Measurements from ENCODE around the gene SMURF1.
A peak's percentile ranks its signal among the peaks of the same experiment; 100 is the strongest.

SMURF1 gene

GRCh38 chr7:99005776-99006175 is 138.1 kb downstream of the SMURF1 start:
- no CpG with 5 or more reads among the region's 15 CpGs for WGBS, 2 donors (ENCODE audit: extremely low coverage in 2 of 2, insufficient read length in 2 of 2, insufficient replicate concordance in 1 of 2)
- Histone ChIP-seq H3K27ac (replicated peaks; ENCODE audit: low read length) (no peak overlapping the region), H3K9me3 (replicated peaks in 1 of 2; ENCODE audit: control insufficient read depth in 2 of 2, insufficient read depth in 1 of 2, low read depth in 1 of 2, low read length in 2 of 2) (peaks cover 0 to 3% of the 10 kb centered on the region in 2 donors), H3K14ac (ENCODE audit: low read length) (no peak overlapping the region), H3K36me3 (replicated peaks in 1 of 2; ENCODE audit: control insufficient read depth in 2 of 2, insufficient read depth in 2 of 2, low read length in 2 of 2) (peaks cover 59 to 90% of the 10 kb centered on the region in 2 donors), H2BK12ac (ENCODE audit: low read length) (no peak overlapping the region), H2BK15ac (ENCODE audit: low read length) (no peak overlapping the region), H2BK120ac (ENCODE audit: low read depth, low read length) (no peak overlapping the region), H2AFZ (ENCODE audit: low read length) (no peak overlapping the region), H3K9ac (ENCODE audit: low read depth, low read length, poor library complexity) (no peak overlapping the region), H2AK5ac (ENCODE audit: low read depth, low read length) (no peak overlapping the region), H3K4ac (ENCODE audit: low read length) (no peak overlapping the region), H2BK5ac (ENCODE audit: low read length) (no peak overlapping the region), H3K79me1 (ENCODE audit: low read depth, low read length) (no peaks in the 10 kb centered on the region), H4K91ac (ENCODE audit: low read depth, low read length, poor library complexity) (no peak overlapping the region), H4K8ac (ENCODE audit: low read depth, low read length) (no peak overlapping the region), H3K4me2 (ENCODE audit: insufficient read depth, low read length, poor library complexity, severe bottlenecking) (no peak overlapping the region), H3K23ac (ENCODE audit: low read depth, low read length, poor library complexity) (no peak overlapping the region), H3K27me3 (ENCODE audit: control insufficient read depth in 3 of 3, insufficient read depth in 3 of 3, low read depth in 1 of 3, low read length in 3 of 3) (no peaks in the 10 kb centered on the region), H3K4me3 (ENCODE audit: low read length in 2 of 2) (no peak overlapping the region), H3K4me1 (ENCODE audit: control insufficient read depth in 2 of 2, insufficient read depth in 1 of 2, low read depth in 1 of 2, low read length in 2 of 2) (no peaks in the 10 kb centered on the region), H3K18ac (ENCODE audit: low read length) (no peak overlapping the region)
- DNase-seq (ENCODE audit: low spot score), result no peak

- H2AFZ ChIP-seq (ENCODE audit: low read length), result no peak overlapping the region
- H3K18ac ChIP-seq (ENCODE audit: low read length), result no peak overlapping the region
- no peak overlapping the region for H2AK5ac ChIP-seq (ENCODE audit: low read depth, low read length)
- H2BK12ac ChIP-seq (ENCODE audit: low read length), result no peak overlapping the region
- peak overlapping the region; percentile 19 for H4K8ac ChIP-seq (ENCODE audit: low read depth, low read length)
- peaks cover 60 to 91% of the 10 kb centered on the region in 2 donors for H3K36me3 ChIP-seq (replicated peaks in 1 of 2; ENCODE audit: control insufficient read depth in 2 of 2, insufficient read depth in 2 of 2, low read length in 2 of 2)
- H2BK5ac ChIP-seq (ENCODE audit: low read length), result peak overlapping the region; percentile 32
- no peak overlapping the region for H3K4me2 ChIP-seq (ENCODE audit: insufficient read depth, low read length, poor library complexity, severe bottlenecking)
- no peak overlapping the region for H3K14ac ChIP-seq (ENCODE audit: low read length)
- no peak overlapping the region for H4K91ac ChIP-seq (ENCODE audit: low read depth, low read length, poor library complexity)
- no peak overlapping the region for H3K27ac ChIP-seq (replicated peaks; ENCODE audit: low read length)
- H3K4ac ChIP-seq (ENCODE audit: low read length), result no peak overlapping the region
- H3K79me1 ChIP-seq (ENCODE audit: low read depth, low read length), result peaks cover 2% of the 10 kb centered on the region
- whole genome bisulfite sequencing, 2 donors (ENCODE audit: extremely low coverage in 2 of 2, insufficient read length in 2 of 2, insufficient replicate concordance in 1 of 2), result no CpG with 5 or more reads among the region's 26 CpGs
- no peaks in the 10 kb centered on the region for H3K27me3 ChIP-seq (ENCODE audit: control insufficient read depth in 3 of 3, insufficient read depth in 3 of 3, low read depth in 1 of 3, low read length in 3 of 3)
- H3K9me3 ChIP-seq (replicated peaks in 1 of 2; ENCODE audit: control insufficient read depth in 2 of 2, insufficient read depth in 1 of 2, low read depth in 1 of 2, low read length in 2 of 2), result peaks cover 0 to 3% of the 10 kb centered on the region in 2 donors
- no peak overlapping the region for H3K23ac ChIP-seq (ENCODE audit: low read depth, low read length, poor library complexity)
- no peak overlapping the region for H2BK120ac ChIP-seq (ENCODE audit: low read depth, low read length)
- no peak for DNase-seq (ENCODE audit: low spot score)
- H3K4me3 ChIP-seq (ENCODE audit: low read length in 2 of 2), result no peak overlapping the region
- no peak overlapping the region for H2BK15ac ChIP-seq (ENCODE audit: low read length)
- H3K4me1 ChIP-seq (ENCODE audit: control insufficient read depth in 2 of 2, insufficient read depth in 1 of 2, low read depth in 1 of 2, low read length in 2 of 2), result no peaks in the 10 kb centered on the region
- H3K9ac ChIP-seq (ENCODE audit: low read depth, low read length, poor library complexity), result no peak overlapping the region
These were observed 139.0 kb downstream of the SMURF1 start for GRCh38 chr7:99004781-99005500.

- no peak overlapping the region for H3K14ac ChIP-seq (ENCODE audit: low read length)
- no CpG with 5 or more reads among the region's 8 CpGs for WGBS, 2 donors (ENCODE audit: extremely low coverage in 2 of 2, insufficient read length in 2 of 2, insufficient replicate concordance in 1 of 2)
These were observed 139.7 kb downstream of the SMURF1 start for GRCh38 chr7:99004216-99004615.

GRCh38 chr7:99003419-99003818 is 140.5 kb downstream of the SMURF1 start:
- Histone ChIP-seq H3K23ac (ENCODE audit: low read depth, low read length, poor library complexity) (no peak overlapping the region), H2BK5ac (ENCODE audit: low read length) (no peak overlapping the region), H3K4me3 (ENCODE audit: low read length in 2 of 2) (no peak overlapping the region), H3K9me3 (replicated peaks in 1 of 2; ENCODE audit: control insufficient read depth in 2 of 2, insufficient read depth in 1 of 2, low read depth in 1 of 2, low read length in 2 of 2) (peaks cover 0 to 3% of the 10 kb centered on the region in 2 donors), H3K4me1 (ENCODE audit: control insufficient read depth in 2 of 2, insufficient read depth in 1 of 2, low read depth in 1 of 2, low read length in 2 of 2) (no peaks in the 10 kb centered on the region), H3K4ac (ENCODE audit: low read length) (no peak overlapping the region), H3K4me2 (ENCODE audit: insufficient read depth, low read length, poor library complexity, severe bottlenecking) (no peak overlapping the region), H4K91ac (ENCODE audit: low read depth, low read length, poor library complexity) (no peak overlapping the region), H2AFZ (ENCODE audit: low read length) (no peak overlapping the region), H3K36me3 (replicated peaks in 1 of 2; ENCODE audit: control insufficient read depth in 2 of 2, insufficient read depth in 2 of 2, low read length in 2 of 2) (peaks cover 62 to 94% of the 10 kb centered on the region in 2 donors), H3K9ac (ENCODE audit: low read depth, low read length, poor library complexity) (no peak overlapping the region), H4K8ac (ENCODE audit: low read depth, low read length) (no peak overlapping the region), H3K18ac (ENCODE audit: low read length) (no peak overlapping the region), H3K14ac (ENCODE audit: low read length) (no peak overlapping the region), H3K79me1 (ENCODE audit: low read depth, low read length) (peaks cover 2% of the 10 kb centered on the region), H3K27ac (replicated peaks; ENCODE audit: low read length) (no peak overlapping the region), H2BK15ac (ENCODE audit: low read length) (no peak overlapping the region), H2BK120ac (ENCODE audit: low read depth, low read length) (no peak overlapping the region), H2AK5ac (ENCODE audit: low read depth, low read length) (no peak overlapping the region), H2BK12ac (ENCODE audit: low read length) (no peak overlapping the region), H3K27me3 (ENCODE audit: control insufficient read depth in 3 of 3, insufficient read depth in 3 of 3, low read depth in 1 of 3, low read length in 3 of 3) (no peaks in the 10 kb centered on the region)
- no peak for DNase-seq (ENCODE audit: low spot score)
- WGBS, 2 donors (ENCODE audit: extremely low coverage in 2 of 2, insufficient read length in 2 of 2, insufficient replicate concordance in 1 of 2), result no CpG with 5 or more reads among the region's 15 CpGs

More at GRCh38 chr7:99004216-99004615, 139.7 kb downstream of the SMURF1 start:
- no peak overlapping the region for H3K18ac ChIP-seq (ENCODE audit: low read length)
- H2BK15ac ChIP-seq (ENCODE audit: low read length), result no peak overlapping the region
- H3K79me1 ChIP-seq (ENCODE audit: low read depth, low read length), result peaks cover 2% of the 10 kb centered on the region
- H3K9me3 ChIP-seq (replicated peaks in 1 of 2; ENCODE audit: control insufficient read depth in 2 of 2, insufficient read depth in 1 of 2, low read depth in 1 of 2, low read length in 2 of 2), result peaks cover 0 to 3% of the 10 kb centered on the region in 2 donors
- H3K36me3 ChIP-seq (replicated peaks in 1 of 2; ENCODE audit: control insufficient read depth in 2 of 2, insufficient read depth in 2 of 2, low read length in 2 of 2), result peaks cover 61 to 94% of the 10 kb centered on the region in 2 donors
- H4K8ac ChIP-seq (ENCODE audit: low read depth, low read length), result no peak overlapping the region
- no peak overlapping the region for H2BK12ac ChIP-seq (ENCODE audit: low read length)
- H2AK5ac ChIP-seq (ENCODE audit: low read depth, low read length), result no peak overlapping the region
- no peak overlapping the region for H4K91ac ChIP-seq (ENCODE audit: low read depth, low read length, poor library complexity)
- no peak overlapping the region for H3K4ac ChIP-seq (ENCODE audit: low read length)
- H3K23ac ChIP-seq (ENCODE audit: low read depth, low read length, poor library complexity), result no peak overlapping the region
- H3K27ac ChIP-seq (replicated peaks; ENCODE audit: low read length), result no peak overlapping the region
- no peak for DNase-seq (ENCODE audit: low spot score)
- H2BK5ac ChIP-seq (ENCODE audit: low read length), result no peak overlapping the region
- no peak overlapping the region for H3K9ac ChIP-seq (ENCODE audit: low read depth, low read length, poor library complexity)
- no peaks in the 10 kb centered on the region for H3K27me3 ChIP-seq (ENCODE audit: control insufficient read depth in 3 of 3, insufficient read depth in 3 of 3, low read depth in 1 of 3, low read length in 3 of 3)
- no peak overlapping the region for H3K4me2 ChIP-seq (ENCODE audit: insufficient read depth, low read length, poor library complexity, severe bottlenecking)
- no peak overlapping the region for H2AFZ ChIP-seq (ENCODE audit: low read length)
- H3K4me1 ChIP-seq (ENCODE audit: control insufficient read depth in 2 of 2, insufficient read depth in 1 of 2, low read depth in 1 of 2, low read length in 2 of 2), result no peaks in the 10 kb centered on the region
- H3K4me3 ChIP-seq (ENCODE audit: low read length in 2 of 2), result no peak overlapping the region
- no peak overlapping the region for H2BK120ac ChIP-seq (ENCODE audit: low read depth, low read length)
